ENCODE data around the gene BSX. TPM values are rescaled to one million over a fixed set of nuclear protein-coding genes. Genes with fewer than 3 reads are reported as not detected.
A peak's percentile ranks its signal among the peaks of the same experiment; 100 is the strongest.

The BSX gene
- total RNA-seq, 4 donors from 2014 or later: not detected

DNA sequence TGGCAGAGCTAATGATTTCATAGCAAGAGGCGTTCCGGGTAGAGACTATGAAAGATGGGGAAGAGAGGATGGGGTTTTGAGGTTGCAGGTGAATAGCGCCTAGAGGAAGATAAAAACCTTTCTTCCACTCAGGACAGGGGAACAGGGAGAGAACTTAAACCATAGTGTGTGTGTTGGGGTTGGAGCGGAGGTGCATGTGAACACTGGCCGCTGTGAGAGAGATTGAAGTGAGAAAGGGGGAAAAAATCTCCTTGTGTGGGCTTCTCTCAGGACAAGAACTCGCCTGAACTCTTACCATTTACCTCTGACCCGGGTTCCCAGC is 3.4 kb downstream of the BSX start:
- Histone ChIP-seq H3K9me3 (no peaks in the 10 kb centered on the region), H3K36me3 (no peaks in the 10 kb centered on the region), H3K27me3 (peaks cover 14 to 100% (median 47%) of the 10 kb centered on the region in 4 donors), H3K4me3 (no peak overlapping the region), H3K4me1 (peaks cover 9 to 28% (median 9%) of the 10 kb centered on the region in 3 donors), H3K27ac (no peak overlapping the region)
- TF ChIP-seq, protein P1, sequence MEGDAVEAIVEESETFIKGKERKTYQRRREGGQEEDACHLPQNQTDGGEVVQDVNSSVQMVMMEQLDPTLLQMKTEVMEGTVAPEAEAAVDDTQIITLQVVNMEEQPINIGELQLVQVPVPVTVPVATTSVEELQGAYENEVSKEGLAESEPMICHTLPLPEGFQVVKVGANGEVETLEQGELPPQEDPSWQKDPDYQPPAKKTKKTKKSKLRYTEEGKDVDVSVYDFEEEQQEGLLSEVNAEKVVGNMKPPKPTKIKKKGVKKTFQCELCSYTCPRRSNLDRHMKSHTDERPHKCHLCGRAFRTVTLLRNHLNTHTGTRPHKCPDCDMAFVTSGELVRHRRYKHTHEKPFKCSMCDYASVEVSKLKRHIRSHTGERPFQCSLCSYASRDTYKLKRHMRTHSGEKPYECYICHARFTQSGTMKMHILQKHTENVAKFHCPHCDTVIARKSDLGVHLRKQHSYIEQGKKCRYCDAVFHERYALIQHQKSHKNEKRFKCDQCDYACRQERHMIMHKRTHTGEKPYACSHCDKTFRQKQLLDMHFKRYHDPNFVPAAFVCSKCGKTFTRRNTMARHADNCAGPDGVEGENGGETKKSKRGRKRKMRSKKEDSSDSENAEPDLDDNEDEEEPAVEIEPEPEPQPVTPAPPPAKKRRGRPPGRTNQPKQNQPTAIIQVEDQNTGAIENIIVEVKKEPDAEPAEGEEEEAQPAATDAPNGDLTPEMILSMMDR (IDR thresholded peaks at IDR 0.05): no peak
- TF ChIP-seq POLR2A (IDR thresholded peaks at IDR 0.05): no peak
- DNase-seq: no peak
- 13 to 21% methylated on average over 7 of the region's 7 CpGs for WGBS, 2 donors
- intact Hi-C loops (cut with DNase I): no loop called here

- H3K36me3 ChIP-seq: no peaks in the 10 kb centered on the region
- peak overlapping the region in 1 of 4 donors; percentile 42 for H3K4me3 ChIP-seq
- H3K4me1 ChIP-seq: peaks cover 9 to 28% (median 9%) of the 10 kb centered on the region in 3 donors
- TF ChIP-seq, protein P1 (IDR thresholded peaks at IDR 0.05): no peak
- no peak for TF ChIP-seq POLR2A (IDR thresholded peaks at IDR 0.05)
- no peak for DNase-seq
- intact Hi-C loops (cut with DNase I): no loop called here
- no peaks in the 10 kb centered on the region for H3K9me3 ChIP-seq
- peaks cover 14 to 100% (median 46%) of the 10 kb centered on the region in 4 donors for H3K27me3 ChIP-seq
- no peak overlapping the region for H3K27ac ChIP-seq
- WGBS, 2 donors: 11 to 12% methylated on average over 23 to 28 of the region's 50 CpGs
Observed at GRCh38 chr11:122977470-122978298, 4.0 kb downstream of the BSX start.

GRCh38 chr11:122976734-122977469 is 4.7 kb downstream of the BSX start:
- 9 to 11% methylated on average over 39 to 43 of the region's 50 CpGs for WGBS, 2 donors
- intact Hi-C loops (cut with DNase I): no loop called here
- H3K36me3 ChIP-seq: no peaks in the 10 kb centered on the region
- peaks cover 9 to 28% (median 9%) of the 10 kb centered on the region in 3 donors for H3K4me1 ChIP-seq
- no peak overlapping the region for H3K27ac ChIP-seq
- TF ChIP-seq, protein P1 (IDR thresholded peaks at IDR 0.05): no peak
- TF ChIP-seq POLR2A (IDR thresholded peaks at IDR 0.05): no peak
- peaks cover 14 to 97% (median 40%) of the 10 kb centered on the region in 4 donors for H3K27me3 ChIP-seq
- no peak for DNase-seq
- peak overlapping the region in 1 of 4 donors; percentile 42 for H3K4me3 ChIP-seq
- H3K9me3 ChIP-seq: no peaks in the 10 kb centered on the region

GRCh38 chr11:122976061-122976733 is 5.4 kb downstream of the BSX start:
- no peak for DNase-seq
- intact Hi-C loops (cut with DNase I): no loop called here
- Histone ChIP-seq H3K9me3 (no peaks in the 10 kb centered on the region), H3K36me3 (no peaks in the 10 kb centered on the region), H3K27ac (no peak overlapping the region), H3K4me3 (no peak overlapping the region), H3K4me1 (peaks cover 9 to 23% (median 9%) of the 10 kb centered on the region in 3 donors), H3K27me3 (peaks cover 14 to 97% (median 36%) of the 10 kb centered on the region in 4 donors)
- WGBS, 2 donors: 12 to 15% methylated on average over 17 to 21 of the region's 21 CpGs
- TF ChIP-seq, protein P1 (IDR thresholded peaks at IDR 0.05): no peak
- no peak for TF ChIP-seq POLR2A (IDR thresholded peaks at IDR 0.05)

Measured in esophagus squamous epithelium (tissue), 5 donors.